Upper lobe of left lung (tissue), 6 donors: Measurements from ENCODE around the gene DHRS12. TPM values are rescaled to one million over a fixed set of nuclear protein-coding genes. Genes with fewer than 3 reads are reported as not detected.

Experiments
- ATAC-seq, 2 donors: fragments of 200-7000 bp; cut with Tn5 transposase; one replicate each; pipeline ENCODE4 v1.9.1; 2022; ENCODE audit warnings: mild to moderate bottlenecking in 2 of 2, moderate library complexity in 2 of 2; ENCODE audit not compliant: low FRiP score in 2 of 2
- DNase-seq, 2 donors: peaks; one replicate each; pipeline ENCODE4 v3.0.0-alpha.2; 2019 to 2020
- H3K27ac ChIP-seq, 4 donors: fragments of 200-600 bp; sonication (generic); one replicate each; pipeline ENCODE4 v1.5.1; 2016 to 2019
- H3K27me3 ChIP-seq, 4 donors: fragments of 200-600 bp; sonication (generic); one replicate each; pipeline ENCODE4 v1.5.1; 2017 to 2019
- H3K36me3 ChIP-seq, 4 donors: fragments of 200-600 bp; sonication (generic); one replicate each; pipeline ENCODE4 v1.5.1; 2016 to 2019
- H3K4me1 ChIP-seq, 4 donors: fragments of 200-600 bp; sonication (generic); one replicate each; pipeline ENCODE4 v1.5.1; 2018 to 2019
- H3K4me3 ChIP-seq, 4 donors: fragments of 200-600 bp; sonication (generic); one replicate each; pipeline ENCODE4 v1.5.1; 2017 to 2019; ENCODE audit warnings: mild to moderate bottlenecking in 2 of 4, moderate library complexity in 1 of 4
- H3K9me3 ChIP-seq, 4 donors: fragments of 200-600 bp; sonication (generic); one replicate each; pipeline ENCODE4 v1.5.1; 2018 to 2019
- CTCF ChIP-seq, 6 experiments: fragments of 450-650 bp in 4 of 6; fragments of 200-600 bp in 2 of 6; sonication (generic) in 2 of 6; IDR thresholded peaks; one replicate each; pipeline ENCODE4 v1.5.1; 2016 to 2019; ENCODE audit warnings: antibody characterized with exemption in 6 of 6
- EP300 ChIP-seq, 4 donors: sonication (generic); formaldehyde crosslinking; IDR thresholded peaks; one replicate each; pipeline ENCODE4 v1.5.1; 2017; ENCODE audit warnings: antibody characterized with exemption in 4 of 4, control low read depth in 2 of 4
- POLR2A ChIP-seq, 4 donors: fragments of 450-650 bp; IDR thresholded peaks; one replicate each; pipeline ENCODE4 v1.5.1; 2016 to 2017; ENCODE audit warnings: antibody characterized with exemption in 4 of 4, mild to moderate bottlenecking in 2 of 4
- POLR2AphosphoS5 ChIP-seq, 2 donors: sonication (generic); formaldehyde crosslinking; IDR thresholded peaks; one replicate each; pipeline ENCODE4 v1.5.1; 2017; ENCODE audit warnings: antibody characterized with exemption in 2 of 2
- WGBS, 2 donors: methylation state at CpG; one replicate each; pipeline ENCODE4 v1.1.5; 2017 to 2018; 5-methylcytosine and 5-hydroxymethylcytosine counted together
- total RNA-seq, 6 donors: library from RNA; depleted of rRNA in 4 of 6; stranded (reverse); fragments of >200 nt in 4 of 6; gene quantifications; one replicate each; pipeline versions ENCODE4 v1.1.0 to v1.2.1, GENCODE V29; 2016 to 2021
- donor health status: DM: no; HTN: no; CAD: no; lungs with moderate emphysema.
- donor health status: DM: no; HTN: yes; CAD: no; lungs with severe emphysema.

DHRS12 gene
- total RNA-seq, 6 donors from 2014 or later, result 11.7 to 19.1 (median 17.6) TPM

GRCh38 chr13:51724721-51725120 lies 79.2 kb downstream of the DHRS12 start:
- no peak overlapping the region for H3K4me3 ChIP-seq
- TF ChIP-seq CTCF (IDR thresholded peaks at IDR 0.05) (no peak), EP300 (IDR thresholded peaks at IDR 0.05) (no peak), POLR2AphosphoS5 (IDR thresholded peaks at IDR 0.05) (no peak), POLR2A (IDR thresholded peaks at IDR 0.05) (no peak)
- no peaks in the 10 kb centered on the region for H3K9me3 ChIP-seq
- H3K27me3 ChIP-seq, result no peaks in the 10 kb centered on the region
- H3K27ac ChIP-seq, result no peak overlapping the region
- H3K36me3 ChIP-seq, result peaks cover 0 to 8% (median 0%) of the 10 kb centered on the region in 4 donors
- DNase-seq, result no peak
- ATAC-seq, result no peak
- no peaks in the 10 kb centered on the region for H3K4me1 ChIP-seq

GRCh38 chr13:51723529-51723928 lies 80.4 kb downstream of the DHRS12 start:
- Histone ChIP-seq H3K9me3 (no peaks in the 10 kb centered on the region), H3K4me3 (no peak overlapping the region)

DNA sequence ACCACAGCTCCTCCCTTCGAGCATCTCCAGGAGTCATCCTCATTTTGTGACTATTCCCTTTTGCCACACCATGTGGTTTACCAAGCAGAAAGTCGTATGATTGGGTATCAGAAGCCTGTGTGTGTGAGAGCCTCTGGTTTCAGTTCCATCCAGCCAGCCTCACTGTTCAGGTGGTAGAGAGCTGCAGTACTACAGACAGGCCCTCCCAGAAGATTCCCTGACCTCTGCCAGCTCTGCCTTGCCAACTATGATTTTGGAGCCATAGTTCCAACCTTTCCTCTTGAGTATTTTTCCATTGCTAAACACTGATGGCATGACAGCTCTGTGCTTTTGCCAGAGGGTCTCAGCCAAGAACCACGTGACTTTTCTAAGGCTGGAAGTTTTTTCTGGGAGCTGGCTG lies 82.5 kb downstream of the DHRS12 start:
- WGBS, 2 donors, result 71 to 84% methylated on average over 3 of the region's 3 CpGs
- ATAC-seq (peak in 1 of 2 donors; percentile 51), DNase-seq (no peak)
- Histone ChIP-seq H3K9me3 (no peaks in the 10 kb centered on the region), H3K27ac (no peak overlapping the region), H3K27me3 (no peaks in the 10 kb centered on the region), H3K4me3 (no peak overlapping the region), H3K4me1 (no peaks in the 10 kb centered on the region), H3K36me3 (no peaks in the 10 kb centered on the region)
- TF ChIP-seq CTCF (IDR thresholded peaks at IDR 0.05) (no peak), EP300 (IDR thresholded peaks at IDR 0.05) (no peak), POLR2A (IDR thresholded peaks at IDR 0.05) (no peak), POLR2AphosphoS5 (IDR thresholded peaks at IDR 0.05) (no peak)

More at GRCh38 chr13:51723529-51723928, 80.4 kb downstream of the DHRS12 start:
- no peak overlapping the region for H3K27ac ChIP-seq
- ATAC-seq (no peak), DNase-seq (no peak)
- TF ChIP-seq CTCF (IDR thresholded peaks at IDR 0.05) (no peak), EP300 (IDR thresholded peaks at IDR 0.05) (no peak), POLR2A (IDR thresholded peaks at IDR 0.05) (no peak), POLR2AphosphoS5 (IDR thresholded peaks at IDR 0.05) (no peak)
- H3K36me3 ChIP-seq, result peaks cover 0 to 8% (median 0%) of the 10 kb centered on the region in 4 donors
- WGBS, 2 donors, result 94 to 95% methylated on average over 6 of the region's 6 CpGs
- no peaks in the 10 kb centered on the region for H3K4me1 ChIP-seq
- H3K27me3 ChIP-seq, result no peaks in the 10 kb centered on the region

- WGBS, 2 donors, result 92 to 100% methylated on average over 1 of the region's 1 CpG
- Histone ChIP-seq H3K4me1 (peaks cover 0 to 3% (median 0%) of the 10 kb centered on the region in 4 donors), H3K36me3 (no peaks in the 10 kb centered on the region), H3K27ac (no peak overlapping the region), H3K27me3 (no peaks in the 10 kb centered on the region), H3K9me3 (no peaks in the 10 kb centered on the region), H3K4me3 (no peak overlapping the region)
- TF ChIP-seq EP300 (IDR thresholded peaks at IDR 0.05) (no peak), POLR2AphosphoS5 (IDR thresholded peaks at IDR 0.05) (no peak), CTCF (IDR thresholded peaks at IDR 0.05) (no peak), POLR2A (IDR thresholded peaks at IDR 0.05) (no peak)
- DNase-seq (no peak), ATAC-seq (no peak)
Observed at GRCh38 chr13:51719394-51719793, 84.6 kb downstream of the DHRS12 start.

Other genes with a start within 250 kb of the DHRS12 start
- gene WDFY2, start 219.7 kb downstream of the DHRS12 start, total RNA-seq, result 10 to 100 TPM; 13.4 to 34.0 (median 18.8) TPM
- under 1 TPM in 3 of 6 donors, not detected in 3; 0.13 to 0.44 (median 0.17) TPM for gene TMEM272, start 41.0 kb upstream of the DHRS12 start, total RNA-seq
- not detected for gene CCDC70, start 57.8 kb upstream of the DHRS12 start, total RNA-seq
- 10 to 100 TPM in 1 of 6 donors, 1 to 10 TPM in 5; 3.5 to 27.2 (median 5.9) TPM for gene ATP7B, start 207.3 kb upstream of the DHRS12 start, total RNA-seq
- 10 to 100 TPM; 10.5 to 34.4 (median 22.7) TPM for gene ALG11, start 208.2 kb upstream of the DHRS12 start, total RNA-seq
- gene UTP14C, start 220.5 kb upstream of the DHRS12 start, total RNA-seq, result 10 to 100 TPM in 5 of 6 donors, 1 to 10 TPM in 1; 8.9 to 26.7 (median 17.4) TPM